GM21390 (cell line): ENCODE data around the gene RNF31.
"Not testable (repeated sequence)": the region's sequence is repeated elsewhere in the genome, so short reads cannot be mapped to it uniquely, and the experiment has no call there.

Experiments used
- ATAC-seq: cut with Tn5 transposase; IDR thresholded peaks from one replicate; pipeline ENCODE4 v1.9.1; 2021; ENCODE audit not compliant: unreplicated experiment

Gene RNF31

GRCh38 chr14:24197056-24197450 is 49.8 kb downstream of the RNF31 start:
- ATAC-seq = no peak

DNA sequence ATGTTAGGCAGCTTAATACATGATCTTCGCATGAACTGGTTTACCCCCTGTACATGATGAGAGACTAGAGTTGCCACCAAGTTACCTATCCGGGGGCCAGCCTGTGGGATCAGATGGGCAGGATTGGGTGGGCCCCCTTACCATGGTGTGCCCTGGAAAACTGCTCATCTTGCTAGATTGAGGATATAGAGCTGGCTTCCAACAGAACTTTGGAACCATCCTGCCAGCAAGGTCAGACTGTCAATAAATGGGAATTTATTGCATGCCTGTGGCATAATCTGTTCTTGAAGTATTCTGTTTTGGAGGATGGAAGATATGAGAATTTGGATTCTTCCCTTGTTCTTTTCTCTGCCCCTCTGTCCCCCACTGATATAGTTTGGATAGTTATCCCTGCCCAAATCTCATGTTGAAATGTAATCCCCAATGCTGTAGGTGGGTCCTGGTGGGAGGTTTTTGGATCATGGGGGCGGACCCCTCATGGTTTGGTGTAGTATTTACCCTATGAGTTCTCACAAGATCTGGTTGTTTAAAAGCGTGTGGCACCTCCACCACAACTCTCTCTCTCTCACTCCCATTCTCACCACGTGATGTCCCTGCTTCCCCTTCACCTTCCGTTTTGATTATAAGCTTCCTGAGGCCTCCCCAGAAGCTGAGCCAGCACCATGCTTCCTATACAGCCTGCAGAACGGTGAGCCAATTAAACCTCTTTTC is 51.7 kb downstream of the RNF31 start:
- ATAC-seq = no peak

DNA sequence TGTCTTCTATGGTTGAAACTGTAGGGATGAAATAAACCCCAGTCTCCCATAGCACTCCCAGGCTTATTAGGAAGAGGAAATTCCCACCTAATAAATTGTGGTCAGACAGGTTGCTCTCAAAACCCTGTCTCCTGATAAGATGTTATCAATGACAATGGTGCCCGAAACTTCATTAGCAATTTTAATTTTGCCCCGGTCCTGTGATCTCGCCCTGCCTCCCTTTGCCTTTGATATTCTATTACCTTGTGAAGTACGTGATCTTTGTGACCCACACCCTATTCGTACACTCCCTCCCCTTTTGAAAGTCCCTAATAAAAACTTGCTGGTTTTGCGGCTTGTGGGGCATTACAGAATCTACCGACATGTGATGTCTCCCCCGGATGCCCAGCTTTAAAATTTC is 55.2 kb downstream of the RNF31 start:
- ATAC-seq = not testable (repeated sequence)

DNA sequence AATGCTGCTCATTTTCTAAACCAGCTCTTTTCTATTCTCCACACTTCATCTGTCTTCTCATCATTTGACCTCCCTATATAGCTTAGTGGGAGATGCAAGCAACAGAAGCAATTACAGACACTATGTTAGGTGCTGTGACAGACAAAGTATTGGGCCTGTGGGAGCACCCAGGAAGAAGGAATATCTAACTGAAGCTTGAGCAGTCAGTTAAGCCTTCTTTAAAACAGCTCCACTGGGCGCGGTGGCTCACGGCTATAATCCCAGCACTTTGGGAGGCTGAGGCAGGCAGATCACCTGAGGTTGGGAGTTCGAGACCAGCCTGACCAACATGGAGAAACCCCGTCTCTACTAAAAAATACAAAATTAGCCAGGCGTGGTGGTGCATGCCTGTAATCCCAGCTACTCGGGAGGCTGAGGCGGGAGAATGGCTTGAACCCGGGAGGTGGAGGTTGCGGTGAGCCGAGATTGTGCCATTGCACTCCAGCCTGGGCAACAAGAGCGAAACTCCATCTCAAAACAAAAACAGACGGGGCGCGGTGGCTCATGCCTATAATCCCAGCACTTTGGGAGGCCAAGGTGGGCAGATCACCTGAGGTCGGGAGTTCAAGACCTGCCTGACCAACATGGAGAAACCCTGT is 56.1 kb downstream of the RNF31 start:
- ATAC-seq = not testable (repeated sequence)

DNA sequence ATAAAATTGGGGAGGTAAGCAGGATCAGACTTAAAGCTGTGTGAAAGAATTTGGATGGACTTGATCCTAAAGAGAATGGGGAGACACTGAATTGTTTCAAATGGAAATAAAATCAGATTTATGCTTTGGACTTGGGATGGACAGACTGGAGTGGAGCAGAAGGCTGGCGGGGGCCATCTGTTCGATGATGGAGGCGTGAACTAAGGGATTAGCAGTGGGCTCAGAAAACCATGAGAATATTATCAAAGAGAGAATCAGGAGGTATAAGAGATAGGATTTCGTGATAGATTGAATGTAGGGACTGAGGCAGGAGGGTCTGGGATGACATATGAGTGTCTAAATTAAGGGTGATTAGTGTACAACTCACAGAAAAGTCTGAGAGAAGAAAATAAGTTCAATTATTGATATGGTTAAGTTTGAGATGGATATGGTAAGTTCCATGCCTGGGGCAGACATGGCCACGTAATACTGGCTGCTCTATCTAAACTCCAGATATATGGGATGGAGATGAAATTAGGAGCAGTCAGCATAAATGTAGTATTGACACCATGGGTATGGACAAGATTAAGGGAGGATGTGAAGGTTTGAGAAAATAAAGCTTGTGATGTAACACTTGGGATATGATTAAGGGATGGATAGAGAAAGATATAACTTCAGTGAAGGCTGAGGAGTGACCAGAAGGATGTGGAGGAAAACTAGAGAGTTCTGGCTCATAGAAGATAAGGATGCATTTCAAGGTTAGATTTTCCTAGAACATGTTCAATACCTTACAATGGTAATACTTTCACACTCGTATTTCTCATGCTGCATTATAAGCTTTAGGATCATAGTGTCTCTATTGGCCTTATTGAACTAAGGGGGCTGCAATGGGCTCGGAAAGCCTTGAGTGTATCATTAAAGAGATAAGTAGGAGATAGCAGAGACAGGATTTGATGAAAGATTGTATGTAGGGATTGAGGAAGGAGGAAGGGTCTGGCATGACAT is 57.2 kb downstream of the RNF31 start:
- no peak for ATAC-seq

GRCh38 chr14:24206260-24207103 is 59.2 kb downstream of the RNF31 start:
- no peak for ATAC-seq

GRCh38 chr14:24207104-24207551 is 59.8 kb downstream of the RNF31 start:
- no peak for ATAC-seq

- ATAC-seq = no peak
These were observed 60.3 kb downstream of the RNF31 start for GRCh38 chr14:24207625-24208024.
